Measurements from ENCODE around the gene PTCD1. TPM values are rescaled to one million over a fixed set of nuclear protein-coding genes. Genes with fewer than 3 reads are reported as not detected.

The PTCD1 gene
- total RNA-seq, 6 experiments from 2014 or later: 4.5 to 8.6 (median 6.7) TPM

DNA sequence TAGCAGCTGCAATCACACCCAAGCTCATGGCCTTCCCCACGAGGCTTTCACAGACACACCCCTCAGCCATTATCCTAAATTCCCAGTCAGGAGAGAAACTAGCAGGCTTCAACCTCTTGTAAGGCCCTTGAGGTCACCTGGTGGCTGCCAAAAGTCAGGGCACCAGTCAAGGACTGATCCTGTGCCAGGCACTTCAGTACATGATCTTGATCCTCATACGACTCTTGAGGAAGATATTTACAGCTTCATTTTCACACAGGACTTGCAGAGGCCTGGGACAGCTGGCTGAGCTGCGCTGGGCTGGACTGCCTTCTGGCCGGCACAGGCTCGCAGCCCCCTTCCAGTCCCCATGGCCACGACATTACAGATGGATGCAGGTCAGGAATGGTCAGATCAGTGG lies 39.0 kb downstream of the PTCD1 start:
- no peaks in the 10 kb centered on the region for H3K9me3 Mint-ChIP-seq
- H3K4me3 Mint-ChIP-seq: no peak overlapping the region; the same call in 1 of the 2 replicates
- DNase-seq: no peak
- TF ChIP-seq CTCF (IDR thresholded peaks at IDR 0.05): no peak
- peaks cover 19% of the 10 kb centered on the region for H3K4me1 Mint-ChIP-seq (ENCODE audit: low read depth)
- H3K36me3 Mint-ChIP-seq (ENCODE audit: low read depth): peaks cover 35% of the 10 kb centered on the region
- H3K27ac Mint-ChIP-seq: peak overlapping the region; percentile 40
- H3K27me3 Mint-ChIP-seq (ENCODE audit: insufficient read depth): peaks cover 16% of the 10 kb centered on the region

DNA sequence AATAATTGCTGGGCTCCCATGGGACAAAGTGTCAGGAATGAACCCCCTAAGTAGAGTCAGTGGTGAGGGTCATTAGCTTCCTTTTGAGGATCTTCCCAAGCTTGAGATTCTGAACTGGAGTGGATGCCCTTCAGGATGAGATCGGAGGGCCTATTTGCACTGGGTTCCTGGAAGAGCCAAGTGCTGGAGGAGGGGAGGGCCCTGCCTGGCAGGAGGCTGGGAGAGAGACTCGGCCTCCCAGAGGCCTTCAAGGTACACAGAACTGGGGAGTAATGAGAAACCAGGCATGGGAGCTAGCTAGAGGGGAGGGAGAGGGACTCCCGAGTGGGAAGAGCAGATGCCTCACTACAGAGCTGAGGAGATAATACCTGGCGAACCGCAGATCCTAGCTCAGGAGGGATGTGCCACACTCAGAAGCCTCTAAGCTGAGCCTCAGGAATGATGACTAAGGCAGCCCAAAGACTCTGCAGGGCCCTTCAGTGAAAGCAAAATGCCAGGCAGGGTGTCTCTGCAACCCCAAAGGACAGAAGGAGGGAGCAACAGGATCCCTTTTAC lies 39.6 kb downstream of the PTCD1 start:
- Mint-ChIP-seq H3K4me3 (no peak overlapping the region), H3K36me3 (ENCODE audit: low read depth) (peaks cover 35% of the 10 kb centered on the region), H3K27ac (peak overlapping the region; percentile 40), H3K27me3 (ENCODE audit: insufficient read depth) (peaks cover 15% of the 10 kb centered on the region), H3K9me3 (no peaks in the 10 kb centered on the region), H3K4me1 (ENCODE audit: low read depth) (peaks cover 13% of the 10 kb centered on the region)
- DNase-seq: no peak
- TF ChIP-seq CTCF (IDR thresholded peaks at IDR 0.05): no peak

DNA sequence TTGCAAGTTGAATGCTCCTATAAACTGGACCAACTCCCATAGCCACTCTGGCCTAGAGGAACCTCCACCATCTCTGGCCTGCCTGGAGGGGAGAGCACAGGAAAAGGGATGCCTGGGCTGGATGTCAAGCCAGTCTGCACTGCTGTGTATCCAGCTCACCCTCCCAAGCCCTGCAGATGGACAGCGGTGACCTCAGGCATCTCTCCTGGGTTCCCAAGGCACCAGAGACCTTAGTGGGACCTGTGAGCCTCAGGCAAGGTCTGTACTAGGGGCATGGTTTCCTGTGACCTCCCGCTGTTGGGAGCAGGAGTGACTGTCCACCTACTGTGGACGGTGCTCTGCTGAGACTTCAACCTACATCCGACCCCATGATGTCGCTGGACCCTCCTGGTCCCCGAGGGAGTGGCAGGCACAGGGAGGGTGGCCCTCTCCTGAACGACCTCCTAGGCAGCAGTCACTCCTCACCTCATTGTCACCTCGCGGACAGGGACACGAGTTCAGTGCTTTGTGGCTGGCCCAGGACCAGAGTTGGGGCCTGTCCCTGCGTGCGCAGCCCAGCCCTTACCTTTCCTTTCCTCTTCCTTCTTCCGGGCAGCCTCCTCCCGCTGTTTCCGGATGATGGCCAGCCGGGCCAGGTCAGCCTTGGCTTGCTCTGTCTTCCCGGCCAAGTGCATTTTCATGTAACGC lies 41.2 kb downstream of the PTCD1 start:
- peaks cover 34% of the 10 kb centered on the region for H3K36me3 Mint-ChIP-seq (ENCODE audit: low read depth)

DNA sequence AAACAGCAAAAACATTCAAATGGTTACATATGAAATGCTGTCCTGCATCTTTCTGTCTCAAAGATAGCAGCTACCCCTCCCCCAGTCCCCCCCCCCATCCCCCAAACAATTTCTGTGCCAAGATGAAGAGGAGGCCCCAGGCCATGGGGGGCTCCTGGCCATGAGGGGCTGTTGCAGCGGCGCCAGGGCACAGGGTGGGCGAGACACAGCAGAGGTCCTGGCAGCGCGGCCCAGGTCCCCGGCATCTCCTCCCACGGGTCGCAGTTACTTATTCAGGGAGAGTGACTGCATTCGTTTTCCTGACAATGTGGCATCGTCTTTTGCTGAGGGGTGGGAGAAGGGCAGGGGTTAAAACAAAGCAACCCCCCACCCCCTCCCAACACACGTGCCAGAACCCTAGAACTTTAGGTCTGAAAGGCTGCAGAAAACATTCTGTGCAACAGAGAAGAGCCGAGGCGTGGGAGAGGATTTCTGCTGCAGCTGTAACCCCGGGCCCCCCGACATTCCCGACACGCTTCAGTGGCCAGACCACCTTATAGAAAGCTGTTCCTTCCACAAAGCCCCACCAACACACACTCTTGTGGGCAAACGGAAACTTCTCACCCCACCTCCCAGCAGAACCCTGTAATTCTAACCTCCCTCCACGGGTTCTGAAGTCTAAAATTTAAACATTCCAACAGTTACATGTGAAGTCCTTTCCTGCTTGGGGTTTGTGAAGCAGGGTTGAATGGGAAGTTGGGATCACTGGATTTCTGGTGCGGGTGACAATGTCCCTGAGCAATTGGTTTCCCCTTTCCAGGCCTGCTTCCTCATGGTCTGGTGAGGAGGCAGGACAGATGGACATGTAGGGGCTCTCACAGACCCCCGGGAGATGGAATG lies 41.9 kb downstream of the PTCD1 start:
- no peak overlapping the region for H3K4me3 Mint-ChIP-seq
- peaks cover 39% of the 10 kb centered on the region for H3K36me3 Mint-ChIP-seq (ENCODE audit: low read depth)
- H3K27ac Mint-ChIP-seq: peak overlapping the region; percentile 49
- H3K27me3 Mint-ChIP-seq (ENCODE audit: insufficient read depth): peaks cover 16% of the 10 kb centered on the region
- peaks cover 11% of the 10 kb centered on the region for H3K4me1 Mint-ChIP-seq (ENCODE audit: low read depth)
- no peaks in the 10 kb centered on the region for H3K9me3 Mint-ChIP-seq
- no peak for TF ChIP-seq CTCF (IDR thresholded peaks at IDR 0.05)
- DNase-seq: no peak

More for the DNA sequence above, 41.2 kb downstream of the PTCD1 start:
- H3K27me3 Mint-ChIP-seq (ENCODE audit: insufficient read depth): peaks cover 16% of the 10 kb centered on the region
- no peaks in the 10 kb centered on the region for H3K9me3 Mint-ChIP-seq
- H3K27ac Mint-ChIP-seq: peak overlapping the region; percentile 49
- no peak overlapping the region for H3K4me3 Mint-ChIP-seq
- no peak for DNase-seq
- no peak for TF ChIP-seq CTCF (IDR thresholded peaks at IDR 0.05)
- H3K4me1 Mint-ChIP-seq (ENCODE audit: low read depth): peaks cover 11% of the 10 kb centered on the region

DNA sequence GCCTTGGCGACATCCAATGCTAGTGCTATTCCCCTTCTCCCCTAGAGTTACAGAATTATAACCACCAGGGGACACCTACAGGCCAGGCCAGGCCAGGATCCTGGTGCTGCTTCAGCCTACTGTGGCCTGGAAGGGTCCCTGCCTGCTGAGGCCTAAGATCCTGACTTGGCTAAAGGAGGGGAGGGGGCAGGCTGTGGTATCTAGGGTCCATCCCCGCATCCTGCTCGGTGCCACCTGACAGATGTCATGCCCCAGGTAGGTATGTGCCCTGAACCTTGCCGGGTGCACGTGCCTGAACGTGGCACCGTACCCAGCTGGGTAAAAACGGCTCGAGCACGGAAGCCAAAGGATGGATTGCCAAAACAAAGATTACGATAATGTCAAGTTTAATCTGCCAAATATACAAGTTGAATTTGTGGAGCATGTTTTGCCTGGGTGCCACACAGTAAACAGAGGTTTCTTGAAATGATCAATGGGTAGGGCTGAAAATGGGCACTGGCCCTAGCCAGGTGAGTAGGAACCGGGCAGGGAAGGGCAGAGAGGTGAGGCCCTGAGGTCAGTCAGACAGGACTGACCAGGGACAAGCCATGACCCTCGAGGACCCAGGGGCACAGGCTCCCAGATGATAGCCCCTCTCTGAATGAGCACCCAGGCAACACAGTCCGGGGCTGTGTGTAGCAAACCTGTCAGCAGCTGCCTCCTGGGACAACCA lies 42.8 kb downstream of the PTCD1 start:
- Mint-ChIP-seq H3K36me3 (ENCODE audit: low read depth) (peaks cover 33% of the 10 kb centered on the region), H3K27ac (no peak overlapping the region), H3K27me3 (ENCODE audit: insufficient read depth) (peaks cover 16% of the 10 kb centered on the region)

More for the DNA sequence above, 42.8 kb downstream of the PTCD1 start:
- Mint-ChIP-seq H3K4me3 (no peak overlapping the region), H3K4me1 (ENCODE audit: low read depth) (peaks cover 11% of the 10 kb centered on the region), H3K9me3 (no peaks in the 10 kb centered on the region)
- no peak for TF ChIP-seq CTCF (IDR thresholded peaks at IDR 0.05)
- DNase-seq: no peak
